GM21515 (cell line): ENCODE results near the gene GPA33.

ENCODE experiments used
- ATAC-seq: cut with Tn5 transposase; IDR thresholded peaks from one replicate; pipeline ENCODE4 v1.9.1; 2021; ENCODE audit not compliant: unreplicated experiment

Gene GPA33

DNA sequence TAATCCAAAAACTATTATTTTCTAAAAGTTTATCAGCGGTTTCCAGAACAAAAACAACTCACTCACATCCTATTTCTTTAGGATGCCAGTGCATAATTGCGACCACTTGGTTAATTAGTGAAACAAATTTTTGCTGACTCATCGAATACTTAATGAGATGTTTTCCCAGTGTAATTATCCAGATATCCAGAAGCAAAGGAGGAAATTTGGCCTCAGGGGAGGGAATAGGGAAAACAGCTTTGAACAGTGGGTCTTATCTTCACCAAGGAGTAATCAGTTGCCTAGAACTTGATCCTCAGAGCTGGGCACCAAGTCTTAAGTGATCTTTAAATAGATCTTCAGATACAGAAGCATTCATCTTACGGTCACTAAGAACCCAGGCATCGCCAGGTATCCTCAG is 28.0 kb upstream of the GPA33 start:
- ATAC-seq: no peak

DNA sequence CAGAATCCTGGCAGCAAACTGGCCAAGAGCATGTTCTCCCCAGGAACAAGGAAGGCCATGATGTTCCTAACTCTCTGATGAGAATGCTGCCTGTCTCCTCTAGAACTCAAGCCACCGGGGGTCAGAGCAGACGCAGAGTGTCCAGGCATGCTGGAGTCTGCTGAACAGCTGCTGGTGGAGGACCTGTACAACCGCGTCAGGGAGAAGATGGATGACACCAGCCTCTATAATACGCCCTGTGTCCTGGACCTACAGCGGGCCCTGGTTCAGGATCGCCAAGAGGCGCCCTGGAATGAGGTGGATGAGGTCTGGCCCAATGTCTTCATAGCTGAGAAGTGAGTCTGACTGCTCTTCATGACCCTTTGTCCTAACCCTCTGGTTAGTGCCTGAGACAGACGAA is 27.0 kb upstream of the GPA33 start:
- ATAC-seq: no peak

DNA sequence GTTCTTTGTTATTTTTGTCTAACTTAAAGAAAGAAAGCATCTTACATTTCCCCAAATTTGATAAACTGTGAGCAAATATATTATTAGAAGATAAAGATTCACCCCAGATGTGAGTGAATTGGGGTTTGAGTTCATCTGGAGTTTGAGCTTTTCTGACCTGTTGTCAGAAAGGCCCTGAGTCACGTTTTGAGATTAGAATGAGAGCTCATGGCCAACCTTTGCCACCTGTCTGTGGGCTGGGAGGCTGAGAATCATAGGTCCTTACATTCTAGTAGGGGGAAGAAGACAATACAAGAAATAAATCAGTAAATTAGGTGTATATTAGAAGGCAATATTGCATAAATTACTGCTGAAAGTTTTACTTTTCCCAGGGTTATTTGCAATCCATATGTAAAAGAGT is 26.0 kb upstream of the GPA33 start:
- no peak for ATAC-seq

DNA sequence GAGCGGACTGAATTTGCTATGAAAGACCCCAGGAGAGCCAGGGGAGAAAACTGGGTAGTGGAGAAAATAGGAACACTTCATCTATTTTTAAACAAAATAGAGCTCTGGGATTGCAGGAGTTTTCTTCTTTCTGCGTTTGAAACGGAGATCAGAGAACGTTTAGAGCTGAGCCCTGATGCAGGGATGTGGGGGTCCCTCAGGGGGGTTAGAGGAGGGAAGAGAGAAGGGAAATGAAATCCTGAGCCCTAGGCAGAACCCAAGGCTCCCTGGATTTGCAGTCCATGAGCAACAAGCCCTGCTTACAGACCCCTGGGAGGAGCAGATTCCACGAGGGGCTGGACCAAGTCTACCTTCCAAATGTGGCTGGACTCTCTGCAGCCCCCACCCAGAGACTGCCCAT is 25.5 kb upstream of the GPA33 start:
- ATAC-seq: no peak

DNA sequence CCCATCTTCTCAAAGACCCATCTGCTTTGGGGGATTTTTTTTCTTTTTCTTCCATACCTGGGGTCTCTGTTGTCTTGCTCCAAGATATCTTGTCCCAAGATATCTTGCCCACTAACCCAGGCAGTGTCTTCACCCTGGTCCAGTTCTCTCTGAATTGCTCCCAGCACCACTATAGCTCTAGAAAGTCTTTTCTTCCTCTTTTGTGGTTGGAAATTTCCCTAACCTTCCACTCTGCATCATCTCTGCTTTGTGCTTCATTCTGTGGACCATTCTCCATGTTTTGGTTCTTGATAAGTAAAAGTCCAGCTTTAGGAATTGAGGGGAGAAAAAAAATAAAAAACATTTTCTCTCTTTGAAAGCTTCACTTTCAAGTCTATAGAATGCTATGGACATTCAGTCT is 24.5 kb upstream of the GPA33 start:
- no peak for ATAC-seq

DNA sequence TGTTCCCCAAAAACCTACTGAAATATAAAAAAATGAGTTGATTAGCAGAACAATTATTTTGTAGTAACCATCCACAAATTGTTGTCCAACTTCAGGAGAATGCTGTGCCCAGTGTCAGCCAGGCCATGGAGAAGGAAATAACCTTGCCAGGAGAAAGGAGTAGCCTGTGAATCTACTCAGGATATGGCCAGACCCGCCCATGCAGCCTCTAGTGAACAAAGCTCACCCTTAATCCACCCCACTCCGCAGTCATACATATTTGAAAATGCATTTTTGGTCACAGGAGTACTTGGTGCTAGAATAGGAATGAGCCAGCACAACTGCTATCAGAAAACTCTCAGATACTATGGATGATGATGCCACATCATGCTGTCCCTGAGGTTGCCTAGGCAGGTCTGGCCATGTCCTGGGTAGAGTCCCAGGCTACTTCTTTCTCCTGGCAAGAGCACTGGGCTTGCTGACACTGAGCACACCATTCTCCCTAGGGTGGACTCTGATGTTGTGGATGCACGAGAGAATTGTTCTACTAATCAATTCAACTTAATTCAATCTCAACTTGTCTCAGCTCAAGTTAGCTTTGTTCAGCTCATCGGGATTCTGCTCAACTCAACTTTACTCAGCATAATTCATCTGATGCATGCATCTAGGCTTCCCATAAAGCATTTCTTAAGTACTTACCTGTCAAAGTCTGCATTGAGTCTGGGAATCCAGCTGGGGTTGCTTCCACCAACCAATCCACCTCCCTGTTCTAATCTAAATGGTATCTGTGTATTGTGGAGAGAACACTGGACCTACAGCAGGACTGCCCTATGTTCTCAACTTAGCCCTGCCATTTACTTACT is 21.9 kb upstream of the GPA33 start:
- ATAC-seq: no peak

DNA sequence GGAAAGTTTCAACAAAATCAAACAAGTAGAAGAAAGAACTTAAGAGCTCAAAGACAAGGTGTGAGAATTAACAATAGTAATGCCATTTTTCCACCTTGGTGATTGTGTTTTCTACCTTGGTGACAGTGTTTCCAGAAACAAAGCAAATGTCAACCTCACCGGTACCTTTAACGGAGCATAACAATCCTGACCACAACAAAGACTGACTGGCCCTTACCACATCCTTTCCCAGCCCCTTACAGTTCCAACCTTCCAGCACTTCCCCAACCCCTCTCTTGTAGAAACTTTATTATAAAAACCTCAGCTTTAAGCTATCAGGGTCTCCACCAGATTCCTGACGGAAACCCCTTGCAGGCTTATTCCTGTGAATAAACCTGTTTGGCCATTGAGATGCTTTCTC is 20.4 kb upstream of the GPA33 start:
- peak; percentile 47 for ATAC-seq

DNA sequence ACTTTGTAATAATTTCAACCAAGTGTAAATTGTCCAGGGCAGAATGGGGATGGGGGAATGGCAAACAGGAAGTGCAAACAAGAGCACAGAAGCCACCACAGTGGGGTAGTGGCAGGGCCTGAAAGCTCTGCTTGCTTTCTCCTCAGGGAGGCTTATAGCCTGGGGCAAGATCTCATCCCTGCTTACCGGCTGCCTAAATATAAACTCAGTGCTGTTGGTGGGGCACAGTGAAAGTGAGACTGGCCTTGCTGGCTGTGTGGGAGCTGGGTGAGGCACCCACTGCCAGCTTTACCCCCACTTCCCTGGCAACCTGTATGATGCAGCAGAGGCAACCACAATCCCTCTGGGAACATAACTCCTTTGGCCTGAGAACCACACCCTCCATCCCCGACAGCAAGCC is 18.9 kb upstream of the GPA33 start:
- ATAC-seq: no peak

DNA sequence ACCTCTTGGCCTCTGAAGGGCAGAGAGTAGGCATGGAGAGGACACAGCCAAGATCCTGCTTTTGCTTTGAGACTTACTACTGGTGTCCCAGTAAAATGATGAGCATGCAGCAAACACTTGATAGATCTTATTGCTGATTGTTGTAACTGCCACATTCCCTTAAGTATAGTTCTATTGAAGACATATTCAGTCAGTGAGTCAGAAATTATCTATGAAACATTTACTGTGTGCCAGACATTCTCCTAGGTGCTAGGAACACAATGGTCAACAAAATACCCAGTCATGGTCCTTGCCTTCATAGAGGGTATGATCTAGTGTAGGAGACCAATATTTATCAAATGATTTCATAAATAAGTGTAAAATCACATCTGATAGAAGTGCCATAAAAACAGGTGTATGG is 17.3 kb upstream of the GPA33 start:
- ATAC-seq: no peak

DNA sequence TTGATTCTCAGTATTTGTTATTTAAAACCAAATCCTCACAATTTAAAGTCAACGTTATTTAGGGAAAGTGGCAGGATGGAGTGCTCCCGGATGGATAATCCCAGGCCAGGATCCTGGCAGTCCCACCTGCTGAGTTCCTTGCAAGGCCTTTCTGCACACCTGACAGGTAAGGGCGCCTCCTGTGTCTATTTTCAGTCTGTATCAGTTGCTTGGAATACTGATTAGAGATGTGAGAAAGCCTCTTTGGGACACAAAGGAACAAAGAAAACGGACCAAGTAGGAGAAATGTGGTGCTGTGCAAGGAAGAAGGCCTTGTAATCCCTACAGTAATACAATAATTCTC is 15.9 kb upstream of the GPA33 start:
- no peak for ATAC-seq

DNA sequence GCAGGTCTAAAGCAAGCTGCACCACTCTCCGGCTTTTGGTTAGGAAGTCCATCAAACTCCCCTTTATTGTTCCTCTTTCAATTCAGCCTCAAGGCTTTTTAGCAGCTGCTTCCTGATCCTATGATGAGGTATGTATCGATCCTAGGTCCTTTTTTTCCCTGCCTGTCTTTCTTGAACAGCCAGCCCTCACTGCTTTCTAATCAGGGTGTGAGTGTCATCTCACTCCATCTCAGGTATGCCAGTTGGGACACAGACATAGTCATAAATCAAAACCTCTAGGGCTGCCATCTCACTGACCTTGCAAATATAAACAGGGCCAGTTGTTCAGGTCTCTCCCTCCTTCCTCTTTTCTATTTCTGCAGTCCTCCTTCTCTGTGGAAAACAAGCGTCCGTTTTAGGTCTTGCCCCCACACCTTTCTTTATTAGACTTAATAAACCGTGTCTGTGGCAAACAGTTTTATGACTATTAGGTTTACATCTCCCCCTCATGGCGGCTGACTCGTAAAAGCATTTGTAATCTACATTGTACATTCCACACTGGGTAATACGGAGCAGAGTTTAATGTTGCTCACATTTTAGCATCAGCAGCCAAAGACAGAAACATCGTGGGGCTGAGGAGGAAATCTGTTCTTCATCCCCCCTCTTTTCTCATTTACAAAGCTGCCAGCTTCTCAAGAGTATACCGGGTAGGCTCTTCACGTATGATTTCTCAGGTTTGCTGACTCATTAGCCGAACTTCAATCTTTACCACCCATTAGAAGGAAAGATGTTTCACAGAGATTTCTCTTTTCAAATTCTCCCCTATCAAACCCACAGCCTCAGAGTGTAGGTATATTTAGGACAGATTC is 15.3 kb upstream of the GPA33 start:
- no peak for ATAC-seq

DNA sequence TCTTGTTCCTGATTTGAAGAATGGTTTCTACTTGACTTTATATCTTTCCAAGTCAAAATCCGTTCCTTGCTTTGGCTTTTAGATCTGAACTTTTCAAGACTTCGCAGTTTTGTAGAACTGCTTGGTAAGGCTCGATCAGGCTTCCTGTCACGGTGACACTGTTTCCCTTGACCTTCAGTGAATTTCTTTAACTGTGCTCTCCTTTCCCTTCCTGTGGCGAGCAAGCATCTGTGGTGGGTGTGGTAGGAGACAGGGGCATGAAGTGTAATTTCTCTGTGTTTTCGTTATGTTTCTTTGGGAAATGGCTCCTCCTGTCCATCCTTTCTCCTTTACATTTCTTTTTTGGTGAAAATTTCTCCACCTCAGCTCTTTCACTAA is 14.1 kb upstream of the GPA33 start:
- ATAC-seq: no peak

DNA sequence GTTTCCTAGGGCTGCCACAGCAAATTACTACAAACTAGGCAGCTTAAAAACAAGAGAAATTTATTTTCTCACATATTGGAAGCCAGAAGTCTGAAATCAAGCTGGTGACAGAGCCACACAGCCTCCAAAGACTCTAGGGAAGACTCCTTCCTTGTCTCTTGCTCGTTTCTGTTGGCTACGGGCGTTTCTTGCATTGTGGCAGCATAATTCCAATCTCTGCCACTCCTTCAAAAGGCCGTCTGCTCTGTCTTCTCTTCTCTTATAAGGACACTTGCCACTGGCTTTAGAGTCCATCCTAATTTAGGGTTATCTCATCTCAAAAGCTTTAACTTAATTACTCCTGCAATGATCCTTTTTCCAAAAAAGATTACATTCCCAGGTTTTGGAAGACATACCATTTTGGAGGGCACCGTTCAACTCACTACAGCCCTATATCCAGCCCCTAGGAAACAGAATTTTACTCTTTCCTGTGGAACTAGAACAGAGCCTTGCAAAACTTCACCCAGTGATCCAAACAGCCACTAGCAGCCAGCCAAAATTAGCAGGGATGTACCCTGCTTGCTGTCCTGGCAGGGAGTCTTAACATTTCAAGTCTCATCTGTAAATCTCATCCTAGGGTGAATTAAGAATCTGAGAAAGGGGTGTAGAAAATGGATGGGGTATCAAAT is 12.9 kb upstream of the GPA33 start:
- no peak for ATAC-seq

DNA sequence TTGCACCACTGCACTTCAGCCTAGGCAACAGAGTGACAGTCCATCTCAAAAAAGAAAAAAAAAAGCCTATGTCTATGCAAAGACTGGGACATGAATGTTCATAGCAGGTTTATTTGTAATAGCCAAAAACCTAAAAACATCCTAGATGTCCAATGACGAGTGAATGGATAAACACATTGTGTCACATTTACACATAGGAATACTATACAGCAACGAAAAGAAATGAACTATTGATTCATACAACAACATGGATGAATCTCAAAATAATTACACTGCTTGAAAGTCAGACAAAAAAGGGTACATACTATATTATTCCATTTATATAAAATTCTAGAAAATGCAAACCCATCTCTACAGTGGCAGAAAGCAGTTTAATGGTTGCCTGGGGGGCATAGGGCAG is 11.6 kb upstream of the GPA33 start:
- ATAC-seq: no peak

DNA sequence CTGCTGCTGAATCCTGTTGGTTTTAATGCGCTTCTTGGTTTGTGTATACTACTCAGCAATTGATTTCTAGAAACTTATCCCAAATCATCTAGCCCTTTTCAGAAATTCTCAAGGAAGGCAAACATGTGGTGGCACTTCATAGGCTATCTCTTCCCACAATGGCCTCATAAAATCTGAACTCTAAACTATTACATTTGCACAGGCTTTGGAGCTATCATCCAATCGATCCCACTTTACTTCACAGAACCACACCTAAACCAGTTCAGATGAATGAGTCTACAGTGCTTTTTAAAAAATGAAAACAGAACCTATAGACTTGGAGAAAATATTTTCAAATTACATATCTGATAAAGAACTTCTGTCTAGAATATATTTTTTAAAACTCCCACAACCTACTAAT is 10.6 kb upstream of the GPA33 start:
- no peak for ATAC-seq

DNA sequence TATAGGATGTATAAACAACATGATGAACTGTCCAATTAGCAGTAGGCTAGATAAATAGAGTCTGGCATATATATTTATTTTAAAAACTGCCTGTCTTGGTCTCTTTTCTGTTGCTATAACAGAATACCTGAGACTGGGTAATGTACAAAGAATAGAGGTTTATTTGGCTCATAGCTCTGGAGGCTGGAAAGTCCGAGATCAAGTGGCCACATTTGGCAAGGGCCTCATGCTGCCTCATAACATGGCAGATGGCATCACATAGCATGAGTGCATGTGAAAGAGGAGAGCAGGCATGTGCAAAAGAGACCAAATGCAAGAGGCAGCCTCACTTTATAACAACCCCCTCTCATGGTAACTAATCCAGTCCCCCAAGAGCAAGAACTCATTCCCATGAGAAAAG is 9.7 kb upstream of the GPA33 start:
- no peak for ATAC-seq

DNA sequence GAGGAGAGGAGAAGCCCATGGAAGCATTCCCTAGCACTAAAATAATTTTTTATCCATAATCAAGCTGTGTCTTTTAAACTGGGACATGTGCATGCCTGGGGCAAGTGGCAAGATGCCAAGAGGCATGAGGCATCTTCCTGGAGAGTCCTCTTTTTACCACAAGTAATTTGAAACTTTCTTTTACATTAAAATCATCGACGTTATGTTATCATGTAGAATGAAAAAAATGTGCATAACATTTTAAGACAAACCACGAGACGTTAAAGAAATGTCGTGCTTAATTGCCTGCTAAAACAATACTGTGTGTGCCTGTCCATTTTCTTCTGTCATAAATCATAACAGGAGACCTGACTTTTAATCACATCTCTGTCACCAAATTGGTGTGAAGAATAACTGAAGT is 5.2 kb upstream of the GPA33 start:
- no peak for ATAC-seq

DNA sequence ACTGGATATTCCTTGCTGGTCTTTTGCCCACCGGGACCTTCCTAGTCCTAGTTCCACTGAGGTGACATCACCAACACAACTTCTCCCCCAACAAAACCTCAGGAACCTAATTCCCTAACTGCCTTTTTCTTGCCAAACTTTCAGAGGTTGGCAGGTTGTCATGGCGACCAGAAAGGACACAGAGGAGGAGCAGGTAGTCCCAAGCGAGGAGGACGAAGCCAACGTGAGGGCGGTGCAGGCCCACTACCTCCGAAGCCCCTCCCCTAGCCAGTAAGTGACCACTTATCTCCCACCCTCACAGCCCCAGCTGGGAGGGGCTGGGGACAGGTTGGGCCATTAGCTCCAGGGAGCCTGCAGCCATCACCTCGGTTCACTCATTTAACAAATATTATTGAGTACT is 4.5 kb upstream of the GPA33 start:
- ATAC-seq: no peak

DNA sequence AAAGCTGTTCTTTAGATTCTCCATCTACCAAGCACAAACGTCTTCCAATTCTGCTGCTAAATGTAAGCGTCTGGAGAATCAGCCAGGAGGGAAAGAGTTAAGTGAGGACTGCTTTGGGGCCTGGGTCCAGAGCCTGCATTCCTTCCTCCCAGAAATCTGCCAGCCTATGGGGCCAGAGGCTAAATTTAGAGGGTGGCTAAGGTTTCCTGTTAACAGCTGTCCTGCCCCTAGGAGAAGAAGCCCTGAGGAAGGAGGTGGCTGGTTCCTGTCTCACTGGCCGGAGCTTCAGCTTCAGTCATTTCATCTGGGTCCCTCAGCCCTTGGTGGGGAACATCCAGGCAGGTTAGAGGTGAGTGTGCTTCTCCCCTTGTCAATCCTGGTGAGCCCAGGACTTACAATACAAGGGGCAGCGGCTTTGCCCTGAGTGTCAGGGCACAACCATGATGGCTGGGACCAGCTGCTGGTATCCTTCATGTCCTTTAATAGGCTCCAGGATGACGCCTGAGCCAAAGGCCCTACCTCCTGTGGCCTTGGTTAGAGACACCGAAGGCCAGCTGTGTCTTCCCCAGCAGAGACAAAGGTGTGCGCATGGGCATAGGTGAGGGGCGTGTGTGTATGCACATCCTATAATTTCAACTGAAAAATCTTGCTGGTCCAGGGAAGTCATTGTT is 3.8 kb upstream of the GPA33 start, which contains the start of gene STYXL2:
Gene STYXL2, plus strand, starts transcription at position 230 of the 671 bp plus-strand sequence. CDS start 775 bp downstream, outside the sequence.
- ATAC-seq: no peak

DNA sequence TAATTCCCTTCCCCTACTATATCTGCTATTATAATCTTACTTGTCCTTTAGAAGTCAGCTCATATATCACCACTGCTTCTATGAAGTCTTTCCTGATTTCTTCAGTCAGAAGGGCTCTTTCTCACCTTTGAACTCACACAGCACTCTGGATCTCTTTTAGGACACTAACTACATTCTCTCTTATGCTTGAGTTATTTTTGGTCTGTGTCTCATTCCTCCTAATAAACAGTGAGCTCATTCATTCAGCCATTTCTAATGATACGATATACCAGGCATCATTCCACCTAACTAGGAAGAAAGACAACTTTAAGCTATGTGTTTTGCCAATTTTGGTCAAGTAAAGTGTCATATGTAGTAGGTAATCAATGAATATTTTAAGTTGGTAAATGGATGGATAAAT is 2.5 kb upstream of the GPA33 start:
- no peak for ATAC-seq

DNA sequence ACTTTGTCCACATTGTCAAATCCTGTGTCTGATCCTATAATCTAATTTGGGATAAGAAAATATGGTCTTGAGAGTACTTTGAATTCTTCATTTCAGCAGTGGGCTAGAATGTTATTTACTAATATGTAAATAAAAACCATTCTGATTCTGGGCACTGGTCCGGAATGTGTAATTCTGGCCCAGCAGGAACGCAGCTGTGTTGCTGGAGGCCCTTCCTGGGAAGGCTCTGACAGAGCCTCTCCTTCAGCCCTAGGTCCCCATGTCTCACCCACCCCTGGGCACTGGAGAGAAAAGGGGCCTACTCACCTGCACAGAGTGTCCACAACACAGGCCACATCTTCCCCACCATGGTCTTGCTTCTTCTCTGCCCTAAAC is 251 bp downstream of the GPA33 start:
- no peak for ATAC-seq
